GM19239 (cell line): Measurements from ENCODE around the gene ACTL7B.

Experiments used
- DNase-seq: peaks from one replicate; pipeline ENCODE4 v3.0.0; 2011; ENCODE audit warnings: low spot score; ENCODE audit not compliant: insufficient read length
- FAIRE-seq: peaks from 2 replicates; lab custom pipeline; 2011; peaks lifted over from hg19 to GRCh38; lab: Jason Lieb, UNC

Gene ACTL7B

DNA sequence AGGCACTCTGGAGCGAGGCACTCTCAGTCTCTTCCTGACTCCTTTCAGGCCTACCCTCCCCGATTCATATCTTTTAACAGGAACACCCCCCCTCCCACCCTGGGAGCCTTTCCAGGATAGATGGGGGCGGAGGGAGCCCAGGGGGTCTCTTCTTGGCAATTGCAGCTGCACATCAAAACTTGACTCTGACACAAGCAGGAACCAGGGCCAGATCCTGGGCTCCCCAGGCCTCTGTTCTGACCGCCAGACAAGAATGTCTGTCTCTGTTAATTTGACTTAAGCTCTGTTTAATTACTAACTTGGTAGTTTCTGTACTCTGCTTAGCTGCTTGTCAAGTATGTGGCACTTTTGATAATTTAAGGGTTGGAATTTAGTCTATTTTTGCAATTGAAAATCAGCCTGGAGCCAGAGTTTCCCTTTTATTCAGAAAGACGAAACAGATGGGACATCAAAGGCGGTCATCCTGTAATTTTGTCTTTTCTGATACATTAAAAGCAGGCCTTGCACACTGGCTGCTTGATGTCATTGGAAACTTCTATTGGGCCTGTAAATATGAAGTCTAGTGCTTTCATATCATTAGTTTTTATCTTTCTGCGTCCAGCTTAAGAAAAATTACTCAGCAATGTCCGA lies 43.3 kb downstream of the ACTL7B start:
- FAIRE-seq (no peak), DNase-seq (no peak)

DNA sequence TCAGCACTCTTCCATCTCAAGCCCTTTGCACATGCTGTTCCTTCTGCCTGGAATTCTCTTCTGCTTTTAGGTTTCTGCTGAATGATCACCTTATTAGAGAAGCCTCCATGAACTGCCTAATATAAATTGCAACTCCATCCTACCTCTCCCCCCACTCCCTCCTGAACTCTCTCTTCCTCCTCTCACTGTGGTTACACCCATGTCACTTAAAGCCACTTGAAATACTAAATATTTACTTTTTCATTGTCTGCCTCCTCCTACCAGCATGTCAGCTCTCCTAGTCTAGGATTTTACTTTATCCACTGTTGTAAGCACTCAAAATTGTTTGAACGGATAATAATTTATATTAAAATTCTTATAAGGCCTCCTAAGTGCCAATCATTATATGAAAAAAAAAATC lies 43.8 kb downstream of the ACTL7B start:
- DNase-seq (no peak), FAIRE-seq (no peak)

DNA sequence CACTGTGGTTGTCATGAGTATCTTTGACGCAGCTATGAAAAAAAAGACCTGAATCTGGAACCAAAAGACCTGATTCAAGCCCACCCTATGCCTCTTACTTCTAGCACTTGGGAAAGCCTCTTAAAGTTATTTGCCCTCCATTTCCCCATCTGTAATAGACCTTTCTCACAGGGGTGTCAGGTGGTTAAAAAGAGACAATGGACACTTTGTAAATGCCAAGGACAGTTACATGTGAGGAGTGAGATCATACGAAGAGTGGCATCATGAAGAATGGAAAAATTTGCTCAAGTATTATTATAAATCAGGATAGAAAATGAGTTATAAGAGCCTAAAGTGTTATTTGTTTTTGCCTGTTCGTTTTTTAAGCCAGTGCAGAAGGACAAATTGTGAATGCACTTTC lies 46.5 kb downstream of the ACTL7B start:
- no peak for FAIRE-seq
- no peak for DNase-seq
